GM21526 (cell line): ENCODE results near the gene KCNJ2.

Source experiments
- ATAC-seq: cut with Tn5 transposase; IDR thresholded peaks from one replicate; pipeline ENCODE4 v1.9.1; 2021; ENCODE audit warnings: moderate library complexity; ENCODE audit not compliant: unreplicated experiment, low FRiP score

KCNJ2 gene

GRCh38 chr17:70168977-70169708, at the start of gene KCNJ2:
Gene KCNJ2, plus strand, starts transcription at chr17:70169532. Its CDS starts 5,508 bp downstream, at chr17:70175040.
- ATAC-seq, result peak; percentile 99

DNA sequence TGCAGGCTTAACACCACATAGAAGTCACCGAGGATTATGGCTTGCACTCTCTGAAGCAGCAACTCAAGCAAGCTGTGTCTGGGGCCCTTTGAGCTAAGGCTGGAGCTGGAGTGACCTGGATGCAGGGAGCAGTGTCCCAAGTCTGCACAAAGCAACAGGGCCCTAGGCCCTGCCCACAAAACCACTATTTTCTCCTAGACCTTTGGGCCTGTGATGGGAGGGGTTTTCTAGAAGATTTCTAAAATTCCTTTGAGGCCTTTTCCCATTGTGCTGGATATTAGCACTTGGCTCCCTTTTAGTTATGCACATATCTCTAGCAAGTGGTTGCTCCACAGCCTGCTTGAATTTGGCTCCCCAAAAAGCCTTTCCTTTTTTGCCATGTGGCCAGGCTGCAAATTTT, 49.8 kb upstream of the KCNJ2 start:
- no peak for ATAC-seq

GRCh38 chr17:70119983-70120382, 49.3 kb upstream of the KCNJ2 start:
- ATAC-seq, result no peak

- ATAC-seq, result no peak
These were observed 48.9 kb upstream of the KCNJ2 start for GRCh38 chr17:70120425-70120824.

DNA sequence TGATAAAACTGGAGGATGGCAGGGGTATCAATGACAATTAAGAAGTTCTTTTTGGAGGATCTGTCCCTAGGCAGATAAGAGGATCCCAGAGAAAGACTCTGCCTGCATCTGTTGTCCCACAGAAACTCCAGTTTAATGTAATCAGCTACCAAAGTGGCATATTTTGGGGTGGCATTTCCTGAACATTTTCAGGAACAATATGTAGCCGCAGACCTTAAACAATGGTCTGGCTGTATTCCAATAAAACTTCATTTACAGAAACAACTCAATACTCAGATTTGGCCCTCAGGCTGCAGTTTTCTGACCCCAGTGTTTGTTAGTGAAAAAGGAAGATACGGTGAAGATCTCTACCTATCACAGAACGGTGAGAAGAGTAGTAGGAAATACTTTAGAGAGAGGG, 48.2 kb upstream of the KCNJ2 start:
- ATAC-seq, result no peak

- ATAC-seq, result no peak
These were observed 46.1 kb upstream of the KCNJ2 start for GRCh38 chr17:70123193-70123592.

GRCh38 chr17:70124723-70125122, 44.6 kb upstream of the KCNJ2 start:
- no peak for ATAC-seq

GRCh38 chr17:70127221-70127873, 42.0 kb upstream of the KCNJ2 start:
- no peak for ATAC-seq

- no peak for ATAC-seq
These were observed 40.5 kb upstream of the KCNJ2 start for GRCh38 chr17:70128727-70129238.

DNA sequence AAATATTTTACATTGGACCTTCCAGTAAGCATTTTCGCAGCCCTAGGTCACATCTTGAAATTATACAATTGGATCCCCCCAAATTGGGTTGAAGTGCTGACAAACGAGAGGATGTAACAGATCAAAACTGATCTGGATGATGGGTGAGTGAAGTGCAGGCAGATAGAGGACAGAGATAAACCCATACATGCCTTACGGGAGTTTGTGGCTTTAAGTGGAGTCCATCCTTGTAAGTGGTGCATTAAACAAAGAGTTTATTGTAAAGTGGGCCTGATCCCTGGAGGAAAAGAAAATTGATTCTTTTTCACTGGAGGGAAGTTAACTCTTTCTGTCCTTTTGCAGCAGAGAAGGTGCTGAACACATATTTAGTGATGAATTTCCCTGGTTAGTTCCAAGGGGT, 39.0 kb upstream of the KCNJ2 start:
- ATAC-seq, result no peak

DNA sequence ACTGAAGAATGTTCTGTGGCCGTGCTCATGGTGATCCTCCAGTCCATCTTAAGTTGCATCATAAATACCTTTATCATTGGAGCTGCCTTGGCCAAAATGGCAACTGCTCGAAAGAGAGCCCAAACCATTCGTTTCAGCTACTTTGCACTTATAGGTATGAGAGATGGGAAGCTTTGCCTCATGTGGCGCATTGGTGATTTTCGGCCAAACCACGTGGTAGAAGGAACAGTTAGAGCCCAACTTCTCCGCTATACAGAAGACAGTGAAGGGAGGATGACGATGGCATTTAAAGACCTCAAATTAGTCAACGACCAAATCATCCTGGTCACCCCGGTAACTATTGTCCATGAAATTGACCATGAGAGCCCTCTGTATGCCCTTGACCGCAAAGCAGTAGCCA, 36.8 kb upstream of the KCNJ2 start:
- ATAC-seq, result no peak

GRCh38 chr17:70134042-70134441, 35.3 kb upstream of the KCNJ2 start:
- ATAC-seq, result no peak

- no peak for ATAC-seq
These were observed 34.6 kb upstream of the KCNJ2 start for GRCh38 chr17:70134777-70135176.

- ATAC-seq, result no peak
These were observed 33.2 kb upstream of the KCNJ2 start for GRCh38 chr17:70136131-70136530.

- peak; percentile 98 for ATAC-seq
These were observed 31.7 kb upstream of the KCNJ2 start for GRCh38 chr17:70137451-70138230.

DNA sequence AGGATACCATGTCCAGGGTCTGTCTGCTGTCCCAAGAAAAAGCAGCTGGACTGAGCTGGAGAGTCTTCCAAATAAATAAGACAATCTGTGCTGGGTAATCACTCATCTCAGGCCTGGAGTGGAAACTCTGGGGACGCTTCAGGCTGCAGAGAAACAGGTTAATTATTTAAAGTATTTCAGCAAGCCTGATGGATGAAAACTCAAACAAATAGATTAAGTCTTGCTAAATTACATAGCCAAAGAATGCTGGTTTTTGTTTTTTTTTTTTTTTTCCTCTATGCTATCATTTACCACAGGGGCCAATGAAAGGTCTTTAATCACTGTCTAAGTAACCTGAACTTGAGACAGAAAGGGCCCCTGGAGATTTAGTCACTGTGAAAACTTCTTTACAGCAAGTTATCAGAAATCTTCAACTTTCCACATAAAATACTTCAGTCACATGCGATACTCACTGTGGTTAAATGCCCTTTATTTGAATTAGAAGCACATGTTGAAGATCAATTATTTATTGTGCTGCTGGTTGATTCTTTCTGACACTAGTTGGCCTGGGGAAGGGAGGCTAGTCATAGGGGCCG, 31.0 kb upstream of the KCNJ2 start:
- no peak for ATAC-seq

- ATAC-seq, result no peak
These were observed 29.8 kb upstream of the KCNJ2 start for GRCh38 chr17:70139449-70139993.

GRCh38 chr17:70144260-70144846, 25.0 kb upstream of the KCNJ2 start:
- no peak for ATAC-seq

- ATAC-seq, result no peak
These were observed 16.1 kb upstream of the KCNJ2 start for GRCh38 chr17:70153210-70153609.

DNA sequence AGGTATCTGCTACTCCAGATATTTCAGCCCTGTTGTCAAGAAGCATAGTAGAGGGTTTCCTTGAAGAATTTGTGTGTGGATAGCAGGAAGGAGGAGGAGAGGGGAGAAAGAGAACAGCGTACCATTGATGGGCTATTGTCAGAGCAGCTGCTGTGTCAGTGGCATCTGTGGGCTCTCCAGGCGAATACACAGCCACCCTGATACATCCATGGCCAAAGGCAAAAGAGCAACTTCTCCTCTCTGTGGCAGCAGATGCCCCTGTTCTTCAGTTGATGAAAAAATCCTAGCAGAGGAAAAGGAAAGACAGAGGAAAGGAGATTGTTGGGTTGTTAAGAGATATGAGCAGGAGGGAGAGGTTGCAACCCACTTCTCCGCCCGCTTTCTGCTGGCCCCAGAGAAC, 12.2 kb upstream of the KCNJ2 start:
- ATAC-seq, result no peak
